Activated CD8-positive, alpha-beta memory T cell treated with anti-CD3 and anti-CD28 coated beads for 1 hour (primary cell): Measurements from ENCODE around the gene NFE2L3.
"Not testable (repeated sequence)": the region's sequence is repeated elsewhere in the genome, so short reads cannot be mapped to it uniquely, and the experiment has no call there.

Experiments used
- DNase-seq, 2 donors: peaks; one replicate each; pipeline ENCODE4 v3.0.0-alpha.2; 2020; ENCODE audit warnings: low read depth in 1 of 2; ENCODE audit errors: extremely low read depth in 1 of 2

The NFE2L3 gene

GRCh38 chr7:26147030-26147429, 5.0 kb upstream of the NFE2L3 start:
- DNase-seq, result no peak

- DNase-seq, result not testable (repeated sequence)
Observed at GRCh38 chr7:26147646-26148306, 4.2 kb upstream of the NFE2L3 start.

- DNase-seq, result not testable (repeated sequence)
Observed at GRCh38 chr7:26148307-26148700, 3.7 kb upstream of the NFE2L3 start.

- DNase-seq, result no peak
Observed at GRCh38 chr7:26149391-26149977, 2.5 kb upstream of the NFE2L3 start.

- DNase-seq, result no peak
Observed at GRCh38 chr7:26151096-26151495, 902 bp upstream of the NFE2L3 start.

GRCh38 chr7:26151650-26151952, 397 bp upstream of the NFE2L3 start:
- DNase-seq, result no peak

GRCh38 chr7:26152782-26153240, 813 bp downstream of the NFE2L3 start:
- DNase-seq, result not testable (repeated sequence)

GRCh38 chr7:26153241-26153822, 1.3 kb downstream of the NFE2L3 start:
- no peak for DNase-seq

- no peak for DNase-seq
Observed at GRCh38 chr7:26153823-26154783, 2.1 kb downstream of the NFE2L3 start.

GRCh38 chr7:26155531-26156375, 3.8 kb downstream of the NFE2L3 start:
- DNase-seq, result no peak

GRCh38 chr7:26156451-26157420, 4.7 kb downstream of the NFE2L3 start:
- no peak for DNase-seq

- no peak for DNase-seq
Observed at GRCh38 chr7:26157520-26158105, 5.6 kb downstream of the NFE2L3 start.

GRCh38 chr7:26159243-26159642, 7.2 kb downstream of the NFE2L3 start:
- no peak for DNase-seq

- no peak for DNase-seq
Observed at GRCh38 chr7:26160896-26161295, 8.9 kb downstream of the NFE2L3 start.

GRCh38 chr7:26162431-26162830, 10.4 kb downstream of the NFE2L3 start:
- DNase-seq, result no peak

- DNase-seq, result not testable (repeated sequence)
Observed at GRCh38 chr7:26163804-26164203, 11.8 kb downstream of the NFE2L3 start.

- DNase-seq, result no peak
Observed at GRCh38 chr7:26165950-26166683, 14.1 kb downstream of the NFE2L3 start.

GRCh38 chr7:26166684-26167266, 14.8 kb downstream of the NFE2L3 start:
- no peak for DNase-seq
